Spleen (tissue), 11 donors: ENCODE data around the gene RNASET2. TPM values are rescaled to one million over a fixed set of nuclear protein-coding genes. Genes with fewer than 3 reads are reported as not detected.

Experiments
- DNase-seq: peaks from one replicate; pipeline ENCODE4 v3.0.0-alpha.2; 2020
- H3K27ac ChIP-seq, 8 donors: fragments of 200-600 bp; sonication (generic) in 7 of 8; 1 replicate in 4 of 8; 2 replicates in 4 of 8; pipeline versions ENCODE4 v1.5.0 to v1.8.0; 2016 to 2021; ENCODE audit warnings: inconsistent platforms in 4 of 8, mild to moderate bottlenecking in 4 of 8, moderate library complexity in 1 of 8
- H3K27me3 ChIP-seq, 7 donors: fragments of 200-600 bp; sonication (generic) in 6 of 7; replicated peaks in 1 of 7; 1 replicate in 4 of 7; 2 replicates in 3 of 7; pipeline versions ENCODE4 v1.5.0 to v1.8.0; 2016 to 2021; ENCODE audit warnings: inconsistent platforms in 3 of 7, mild to moderate bottlenecking in 1 of 7
- H3K36me3 ChIP-seq, 6 donors: fragments of 200-600 bp; sonication (generic) in 5 of 6; 1 replicate in 4 of 6; 2 replicates in 2 of 6; pipeline versions ENCODE4 v1.5.0 to v1.8.0; 2016 to 2021; ENCODE audit warnings: inconsistent platforms in 2 of 6
- H3K4me1 ChIP-seq, 6 donors: fragments of 200-600 bp; sonication (generic) in 5 of 6; 1 replicate in 3 of 6; 2 replicates in 3 of 6; pipeline versions ENCODE4 v1.5.0 to v1.8.0; 2016 to 2021; ENCODE audit warnings: inconsistent platforms in 3 of 6
- H3K4me3 ChIP-seq, 8 donors: fragments of 200-600 bp; sonication (generic) in 7 of 8; 1 replicate in 4 of 8; 2 replicates in 4 of 8; pipeline versions ENCODE4 v1.5.0 to v1.8.0; 2016 to 2021; ENCODE audit warnings: inconsistent platforms in 4 of 8, mild to moderate bottlenecking in 4 of 8, moderate library complexity in 2 of 8
- H3K9me3 ChIP-seq, 8 donors: fragments of 200-600 bp; sonication (generic) in 7 of 8; 1 replicate in 4 of 8; 2 replicates in 4 of 8; pipeline versions ENCODE4 v1.5.0 to v1.8.0; 2016 to 2021; ENCODE audit warnings: inconsistent platforms in 4 of 8
- CTCF ChIP-seq, 11 experiments: fragments of 200-600 bp in 7 of 11; fragments of 450-650 bp in 4 of 11; sonication (generic) in 4 of 11; IDR thresholded peaks in 8 of 11; conservative IDR thresholded peaks in 3 of 11; 1 replicate in 7 of 11; 2 replicates in 4 of 11; pipeline versions ENCODE4 v1.4.0 to v1.8.0; 2016 to 2021; ENCODE audit warnings: antibody characterized with exemption in 11 of 11, inconsistent platforms in 4 of 11, mild to moderate bottlenecking in 1 of 11
- POLR2A ChIP-seq, 3 donors: fragments of 450-650 bp; IDR thresholded peaks; one replicate each; pipeline ENCODE4 v1.5.1; 2017; ENCODE audit warnings: antibody characterized with exemption in 3 of 3, mild to moderate bottlenecking in 1 of 3
- POLR2AphosphoS5 ChIP-seq, 3 donors: sonication (generic); formaldehyde crosslinking; IDR thresholded peaks; one replicate each; pipeline ENCODE4 v1.5.1; 2017; ENCODE audit warnings: antibody characterized with exemption in 3 of 3
- WGBS, 5 donors: extraction: QIAGEN DNeasy Blood & Tissue Kit in 3 of 5; methylation state at CpG; one replicate each; pipeline versions ENCODE4 v1.1.5 to v1.1.7; 2013 to 2018; 5-methylcytosine and 5-hydroxymethylcytosine counted together
- intact Hi-C: fragments of 100-400 bp; cut with DNase I; formaldehyde crosslinking; loops from one replicate; pipeline ENCODE4 v1.15.0; 2023; ENCODE audit warnings: low total_unique reads
- polyA plus RNA-seq, 3 donors: library from polyadenylated mRNA; stranded (reverse); fragments of 200-250 nt; gene quantifications; one replicate each; pipeline ENCODE4 v1.2.1, GENCODE V29; 2013
- total RNA-seq, 7 donors: library from RNA; depleted of rRNA in 3 of 7; stranded (reverse); fragments of >200 nt in 3 of 7; fragmentation: NEBNext Ultra II Directional in 4 of 7; extraction: Animal tissue kit (Norgen Biotek cat#: 25700) in 4 of 7; gene quantifications; one replicate each; pipeline versions ENCODE4 v1.1.0 to v1.2.1, GENCODE V29; 2016 to 2021
- donor health status: healthy with polysubstance abuse.
- donor health status: DM: no; HTN: no; CAD: no; lungs with moderate emphysema.
- donor health status: DM: no; HTN: no; CAD: no.
- donor health status: Bipolar disorder and iron deficiency.
- donor health status: healthy.
- donor health status: DM: no; HTN: no; CAD: no.
- donor health status: DM: yes; HTN: yes; CAD: no.

Gene RNASET2
- total and polyA plus RNA-seq, 10 donors: 242 to 676 (median 362) TPM

- intact Hi-C loops: no loop called here
- Histone ChIP-seq H3K9me3 (no peaks in the 10 kb centered on the region), H3K36me3 (peaks cover 0 to 80% (median 32%) of the 10 kb centered on the region in 6 donors), H3K27me3 (no peaks in the 10 kb centered on the region), H3K4me1 (peaks cover 0 to 33% (median 21%) of the 10 kb centered on the region in 6 donors), H3K27ac (no peak overlapping the region), H3K4me3 (no peak overlapping the region)
- TF ChIP-seq POLR2AphosphoS5 (IDR thresholded peaks at IDR 0.05): peak in 2 of 3 donors; percentile 24 to 62
- no peak for TF ChIP-seq POLR2A (IDR thresholded peaks at IDR 0.05)
- TF ChIP-seq CTCF (IDR thresholded peaks at IDR 0.05 in 8 of 11, conservative IDR thresholded peaks at IDR 0.05 in 3 of 11): no peak
- peak; percentile 68 for DNase-seq
- 87 to 95% (median 92%) methylated on average over 12 of the region's 12 CpGs for whole genome bisulfite sequencing, 5 donors
These were observed 29.6 kb downstream of the RNASET2 start for GRCh38 chr6:166926748-166927147.

- intact Hi-C loops: no loop called here
- Histone ChIP-seq H3K36me3 (peaks cover 0 to 66% (median 24%) of the 10 kb centered on the region in 6 donors), H3K9me3 (no peaks in the 10 kb centered on the region), H3K4me1 (peaks cover 0 to 26% (median 16%) of the 10 kb centered on the region in 6 donors), H3K27me3 (no peaks in the 10 kb centered on the region), H3K27ac (no peak overlapping the region), H3K4me3 (no peak overlapping the region)
- WGBS, 5 donors: 95 to 97% (median 96%) methylated on average over 19 of the region's 19 CpGs
- no peak for TF ChIP-seq CTCF (IDR thresholded peaks at IDR 0.05 in 8 of 11, conservative IDR thresholded peaks at IDR 0.05 in 3 of 11)
- TF ChIP-seq POLR2A (IDR thresholded peaks at IDR 0.05): no peak
- TF ChIP-seq POLR2AphosphoS5 (IDR thresholded peaks at IDR 0.05): peak; percentile 7 to 62 (median 41)
- peak; percentile 71 for DNase-seq
These were observed 31.0 kb downstream of the RNASET2 start for GRCh38 chr6:166925141-166925996.

GRCh38 chr6:166924531-166924930, 31.8 kb downstream of the RNASET2 start:
- DNase-seq: peak; percentile 35
- Histone ChIP-seq H3K27ac (no peak overlapping the region), H3K36me3 (peaks cover 0 to 58% (median 23%) of the 10 kb centered on the region in 6 donors), H3K27me3 (no peaks in the 10 kb centered on the region), H3K9me3 (no peaks in the 10 kb centered on the region), H3K4me3 (no peak overlapping the region), H3K4me1 (peaks cover 0 to 17% (median 10%) of the 10 kb centered on the region in 6 donors)
- WGBS, 5 donors: 90 to 97% (median 96%) methylated on average over 9 of the region's 9 CpGs
- peak in 1 of 3 donors; percentile 6 for TF ChIP-seq POLR2AphosphoS5 (IDR thresholded peaks at IDR 0.05)
- TF ChIP-seq CTCF (IDR thresholded peaks at IDR 0.05 in 8 of 11, conservative IDR thresholded peaks at IDR 0.05 in 3 of 11): no peak
- intact Hi-C loops: no loop called here

GRCh38 chr6:166922937-166923336, 33.4 kb downstream of the RNASET2 start:
- intact Hi-C loops: no loop called here
- peak; percentile 41 for DNase-seq
- Histone ChIP-seq H3K27me3 (no peaks in the 10 kb centered on the region), H3K4me1 (peaks cover 0 to 7% (median 0%) of the 10 kb centered on the region in 6 donors), H3K27ac (no peak overlapping the region), H3K36me3 (peaks cover 0 to 42% (median 9%) of the 10 kb centered on the region in 6 donors), H3K4me3 (no peak overlapping the region), H3K9me3 (no peaks in the 10 kb centered on the region)
- 88 to 98% (median 95%) methylated on average over 7 of the region's 7 CpGs for WGBS, 5 donors
- TF ChIP-seq POLR2AphosphoS5 (IDR thresholded peaks at IDR 0.05): no peak
- TF ChIP-seq POLR2A (IDR thresholded peaks at IDR 0.05): no peak
- TF ChIP-seq CTCF (IDR thresholded peaks at IDR 0.05 in 8 of 11, conservative IDR thresholded peaks at IDR 0.05 in 3 of 11): no peak
